GM12878 (cell line): ENCODE measurements around the gene RIN2. TPM values are rescaled to one million over a fixed set of nuclear protein-coding genes. Genes with fewer than 3 reads are reported as not detected.

Experiments used
- ATAC-seq: fragments of 200-7000 bp; cut with Tn5 transposase; 3 replicates; pipeline ENCODE4 v1.9.1; 2020; ENCODE audit warnings: mild to moderate bottlenecking, moderate library complexity
- BruUV-seq: library from RNA; stranded (reverse); fragments of 400-500 nt; replicated peaks from 2 replicates; lab custom pipeline; 2021; lab: Mats Ljungman, UMichigan
- CTCF ChIA-PET: fragments of 300-600 bp; sonication (Branson Sonifier 250); formaldehyde crosslinking; extraction: SDS; loops from one replicate; lab custom pipeline; 2021; ENCODE audit warnings: inconsistent platforms; lab: Yijun Ruan, JAX
- POLR2A ChIA-PET: fragments of 350-600 bp; formaldehyde crosslinking; extraction: SDS; loops from one replicate; lab custom pipeline; 2021; ENCODE audit warnings: inconsistent platforms; lab: Charles Lee
- RAD21 ChIA-PET: fragments of 300-600 bp; sonication (Branson Sonifier 250); formaldehyde crosslinking; loops from one replicate; lab custom pipeline; 2023; ENCODE audit warnings: antibody characterized with exemption; ENCODE audit not compliant: unreplicated experiment; lab: Charles Lee
- SMC1A ChIA-PET: fragments of 300-600 bp; sonication (Branson Sonifier 250); formaldehyde crosslinking; loops from one replicate; lab custom pipeline; 2023; ENCODE audit not compliant: unreplicated experiment, uncharacterized antibody; lab: Charles Lee
- DNase-seq: peaks from one replicate; pipeline ENCODE4 v3.0.0-alpha.2; 2011; ENCODE audit warnings: low read depth, low spot score
- FAIRE-seq: peaks from 3 replicates; lab custom pipeline; 2011; peaks lifted over from hg19 to GRCh38; lab: Jason Lieb, UNC
- H2AFZ ChIP-seq: 2 replicates; pipeline ENCODE4 v1.6.0; 2011; ENCODE audit warnings: low read depth, low read length, control low read depth; ENCODE audit not compliant: control insufficient read depth
- H3K27ac ChIP-seq: 2 replicates; pipeline ENCODE4 v1.5.1; 2011; ENCODE audit warnings: control low read depth; ENCODE audit not compliant: control insufficient read depth, insufficient read depth
- H3K27me3 ChIP-seq, 2 experiments: replicated peaks in 1 of 2; 2 replicates each; pipeline versions ENCODE4 v1.6.0 to v1.6.1; 2011; ENCODE audit warnings: low read length in 1 of 2; ENCODE audit not compliant: control insufficient read depth in 2 of 2, insufficient read depth in 2 of 2
- H3K36me3 ChIP-seq, 2 experiments: 2 replicates each; pipeline ENCODE4 v1.5.1; 2011; ENCODE audit warnings: low read length in 1 of 2; ENCODE audit not compliant: control insufficient read depth in 2 of 2, insufficient read depth in 2 of 2
- H3K4me1 ChIP-seq: 2 replicates; pipeline ENCODE4 v1.6.1; 2011; ENCODE audit warnings: mild to moderate bottlenecking, low read length, moderate library complexity, mixed read lengths; ENCODE audit not compliant: control insufficient read depth, insufficient read depth
- H3K4me2 ChIP-seq: 2 replicates; pipeline ENCODE4 v1.6.0; 2011; ENCODE audit warnings: control low read depth; ENCODE audit not compliant: control insufficient read depth, insufficient read depth
- H3K4me3 ChIP-seq: fragments of 200-600 bp; sonication (generic); 2 replicates; pipeline ENCODE4 v1.5.1; 2016
- H3K79me2 ChIP-seq: 2 replicates; pipeline ENCODE4 v1.6.0; 2011; ENCODE audit warnings: low read length; ENCODE audit not compliant: control insufficient read depth, insufficient read depth
- H3K9ac ChIP-seq: 2 replicates; pipeline ENCODE4 v1.8.0; 2011; ENCODE audit warnings: low read length, control low read depth, mixed read lengths; ENCODE audit not compliant: control insufficient read depth, insufficient read depth
- H3K9me3 ChIP-seq: replicated peaks from 3 replicates; pipeline ENCODE4 v1.5.1; 2011; ENCODE audit warnings: mild to moderate bottlenecking, low read length; ENCODE audit not compliant: control insufficient read depth, insufficient read depth
- H4K20me1 ChIP-seq: 2 replicates; pipeline ENCODE4 v1.6.0; 2011; ENCODE audit not compliant: control insufficient read depth, insufficient read depth
- E2F4 ChIP-seq: IDR thresholded peaks from 2 replicates; pipeline ENCODE4 v1.6.1; 2012; ENCODE audit warnings: low read depth, low read length, improper control_type of control experiment
- MEF2A ChIP-seq: IDR thresholded peaks from 2 replicates; pipeline ENCODE4 v1.6.1; 2011; ENCODE audit warnings: low read depth, mild to moderate bottlenecking, low read length, moderate library complexity; ENCODE audit not compliant: insufficient read depth
- POU2F2 ChIP-seq: IDR thresholded peaks from 3 replicates; pipeline ENCODE4 v1.6.1; 2011; ENCODE audit warnings: low read depth, mild to moderate bottlenecking, low read length, borderline replicate concordance
- REST ChIP-seq: IDR thresholded peaks from 2 replicates; pipeline ENCODE4 v1.6.1; 2012; ENCODE audit warnings: mild to moderate bottlenecking, low read depth, low read length
- SMARCA5 ChIP-seq: fragments of 450-650 bp; IDR thresholded peaks from 2 replicates; pipeline ENCODE4 v1.6.1; 2017; ENCODE audit warnings: mild to moderate bottlenecking
- SREBF2 ChIP-seq: IDR thresholded peaks from 2 replicates; pipeline ENCODE4 v1.6.1; 2012; ENCODE audit warnings: mild to moderate bottlenecking, low read length
- SRF ChIP-seq, 2 experiments: IDR thresholded peaks; 2 replicates each; pipeline ENCODE4 v1.6.1; 2011; ENCODE audit warnings: low read depth in 2 of 2, low read length in 2 of 2, mild to moderate bottlenecking in 1 of 2, moderate library complexity in 1 of 2
- SUPT20H ChIP-seq: IDR thresholded peaks from 2 replicates; pipeline ENCODE4 v1.6.1; 2011; ENCODE audit warnings: low read depth, mild to moderate bottlenecking, low read length, moderate library complexity, borderline replicate concordance; ENCODE audit not compliant: control insufficient read depth
- TARDBP ChIP-seq: IDR thresholded peaks from 2 replicates; pipeline ENCODE4 v1.6.1; 2016; ENCODE audit warnings: borderline replicate concordance
- YBX1 ChIP-seq: fragments of 450-650 bp; IDR thresholded peaks from 2 replicates; pipeline ENCODE4 v1.6.1; 2016; ENCODE audit warnings: antibody characterized with exemption
- ZNF384 ChIP-seq: IDR thresholded peaks from 2 replicates; pipeline ENCODE4 v1.6.1; 2012; ENCODE audit warnings: low read depth, mild to moderate bottlenecking, low read length, improper control_type of control experiment, borderline replicate concordance
- ZNF622 ChIP-seq: fragments of 450-650 bp; IDR thresholded peaks from 2 replicates; pipeline ENCODE4 v1.6.1; 2017; ENCODE audit warnings: mild to moderate bottlenecking, inconsistent platforms
- WGBS: methylation state at CpG from one replicate; pipeline ENCODE4 v1.1.6; 2016; ENCODE audit warnings: low lambda C conversion rate; ENCODE audit not compliant: insufficient replicate concordance, insufficient coverage; ENCODE audit errors: missing lambda C conversion rate; 5-methylcytosine and 5-hydroxymethylcytosine counted together
- in situ Hi-C: fragments of 300-500 bp; cut with MboI; formaldehyde crosslinking; loops from 9 replicates; pipeline ENCODE4 v1.14.3; 2018; ENCODE audit warnings: mixed read lengths
- intact Hi-C: fragments of 100-400 bp; cut with micrococcal nuclease; formaldehyde crosslinking; loops from one replicate; pipeline ENCODE4 v1.14.2; 2022; ENCODE audit not compliant: unreplicated experiment
- polyA plus RNA-seq, 11 experiments: library from polyadenylated mRNA; depleted of rRNA in 4 of 11; unstranded in 6 of 11; stranded (reverse) in 5 of 11; fragments of >200 nt; fragmentation: Nextera tagmentation in 4 of 11; fragmentation: Illumina TruSeq in 1 of 11; extraction: Ambion mirVana in 4 of 11; extraction: Trizol in 1 of 11; gene quantifications; 1 replicate in 1 of 11; 2 replicates in 10 of 11; pipeline versions ENCODE4 v1.2.1 to v1.2.3, GENCODE V29; 2011 to 2016; ENCODE audit warnings: inconsistent platforms in 2 of 11, missing spikeins in 2 of 11, low read depth in 1 of 11
- total RNA-seq, 4 experiments: library from RNA; depleted of rRNA in 3 of 4; stranded (reverse); fragments of >200 nt in 3 of 4; fragmentation: Illumina TruSeq in 1 of 4; extraction: Trizol in 1 of 4; gene quantifications; 2 replicates each; pipeline versions ENCODE4 v1.2.1 to v1.2.3, GENCODE V29; 2013 to 2021
- TF ChIP-seq, protein P1 (sequence below): fragments of 450-650 bp; IDR thresholded peaks from 2 replicates; pipeline ENCODE4 v1.6.1; 2016; ENCODE audit warnings: mild to moderate bottlenecking
- TF ChIP-seq, protein P2 (sequence below): fragments of 150-350 bp; IDR thresholded peaks from 2 replicates; pipeline ENCODE4 v1.6.1; 2016; ENCODE audit warnings: low read depth, low read length

Gene RIN2
- total and polyA plus RNA-seq, 10 of the 15 experiments (the other 5 are each of a cell fraction or from before 2014, with no cell fraction given) = 0.68 to 8.5 (median 4.5) TPM

- ATAC-seq (no peak), FAIRE-seq (no peak), DNase-seq (no peak)
- Histone ChIP-seq H3K4me3 (no peak overlapping the region), H3K79me2 (no peaks in the 10 kb centered on the region), H3K9me3 (no peaks in the 10 kb centered on the region; the same call in 2 of the 3 replicates), H3K4me2 (no peak overlapping the region), H3K27me3 (no peaks in the 10 kb centered on the region; a peak in 1 of 4 replicates), H3K9ac (no peak overlapping the region), H3K36me3 (no peaks in the 10 kb centered on the region), H3K4me1 (no peaks in the 10 kb centered on the region), H4K20me1 (no peaks in the 10 kb centered on the region), H2AFZ (no peak overlapping the region), H3K27ac (no peak overlapping the region)
- CTCF ChIA-PET = no interaction called here
- in situ Hi-C loops = no loop called here
- intact Hi-C loops = no loop called here
- no peak for TF ChIP-seq SUPT20H
- TF ChIP-seq REST = no peak
- TF ChIP-seq POU2F2 = no peak
- no peak for TF ChIP-seq YBX1
- TF ChIP-seq, protein P1, sequence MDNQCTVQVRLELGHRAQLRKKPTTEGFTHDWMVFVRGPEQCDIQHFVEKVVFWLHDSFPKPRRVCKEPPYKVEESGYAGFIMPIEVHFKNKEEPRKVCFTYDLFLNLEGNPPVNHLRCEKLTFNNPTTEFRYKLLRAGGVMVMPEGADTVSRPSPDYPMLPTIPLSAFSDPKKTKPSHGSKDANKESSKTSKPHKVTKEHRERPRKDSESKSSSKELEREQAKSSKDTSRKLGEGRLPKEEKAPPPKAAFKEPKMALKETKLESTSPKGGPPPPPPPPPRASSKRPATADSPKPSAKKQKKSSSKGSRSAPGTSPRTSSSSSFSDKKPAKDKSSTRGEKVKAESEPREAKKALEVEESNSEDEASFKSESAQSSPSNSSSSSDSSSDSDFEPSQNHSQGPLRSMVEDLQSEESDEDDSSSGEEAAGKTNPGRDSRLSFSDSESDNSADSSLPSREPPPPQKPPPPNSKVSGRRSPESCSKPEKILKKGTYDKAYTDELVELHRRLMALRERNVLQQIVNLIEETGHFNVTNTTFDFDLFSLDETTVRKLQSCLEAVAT = no peak
- no peak for TF ChIP-seq SRF (IDR thresholded peaks at IDR 0.05; ENCODE audit: low read depth in 2 of 2, low read length in 2 of 2)
- TF ChIP-seq MEF2A = no peak
- TF ChIP-seq, protein P2, sequence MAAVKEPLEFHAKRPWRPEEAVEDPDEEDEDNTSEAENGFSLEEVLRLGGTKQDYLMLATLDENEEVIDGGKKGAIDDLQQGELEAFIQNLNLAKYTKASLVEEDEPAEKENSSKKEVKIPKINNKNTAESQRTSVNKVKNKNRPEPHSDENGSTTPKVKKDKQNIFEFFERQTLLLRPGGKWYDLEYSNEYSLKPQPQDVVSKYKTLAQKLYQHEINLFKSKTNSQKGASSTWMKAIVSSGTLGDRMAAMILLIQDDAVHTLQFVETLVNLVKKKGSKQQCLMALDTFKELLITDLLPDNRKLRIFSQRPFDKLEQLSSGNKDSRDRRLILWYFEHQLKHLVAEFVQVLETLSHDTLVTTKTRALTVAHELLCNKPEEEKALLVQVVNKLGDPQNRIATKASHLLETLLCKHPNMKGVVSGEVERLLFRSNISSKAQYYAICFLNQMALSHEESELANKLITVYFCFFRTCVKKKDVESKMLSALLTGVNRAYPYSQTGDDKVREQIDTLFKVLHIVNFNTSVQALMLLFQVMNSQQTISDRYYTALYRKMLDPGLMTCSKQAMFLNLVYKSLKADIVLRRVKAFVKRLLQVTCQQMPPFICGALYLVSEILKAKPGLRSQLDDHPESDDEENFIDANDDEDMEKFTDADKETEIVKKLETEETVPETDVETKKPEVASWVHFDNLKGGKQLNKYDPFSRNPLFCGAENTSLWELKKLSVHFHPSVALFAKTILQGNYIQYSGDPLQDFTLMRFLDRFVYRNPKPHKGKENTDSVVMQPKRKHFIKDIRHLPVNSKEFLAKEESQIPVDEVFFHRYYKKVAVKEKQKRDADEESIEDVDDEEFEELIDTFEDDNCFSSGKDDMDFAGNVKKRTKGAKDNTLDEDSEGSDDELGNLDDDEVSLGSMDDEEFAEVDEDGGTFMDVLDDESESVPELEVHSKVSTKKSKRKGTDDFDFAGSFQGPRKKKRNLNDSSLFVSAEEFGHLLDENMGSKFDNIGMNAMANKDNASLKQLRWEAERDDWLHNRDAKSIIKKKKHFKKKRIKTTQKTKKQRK = no peak
- TF ChIP-seq E2F4 = no peak
- TF ChIP-seq ZNF622 = no peak
- no peak for TF ChIP-seq ZNF384
- no peak for TF ChIP-seq TARDBP
- no peak for TF ChIP-seq SREBF2
- TF ChIP-seq SMARCA5 = no peak
- no TSS peak for BruUV-seq
- POLR2A ChIA-PET = no interaction called here
- 100% methylated on average over 1 of the region's 1 CpG for WGBS
- RAD21 ChIA-PET = no interaction called here
- SMC1A ChIA-PET = no interaction called here
Observed at GRCh38 chr20:19746396-19746795, 11.7 kb upstream of the RIN2 start.
